Measurements from ENCODE around the gene DEXI.

Gene DEXI

GRCh38 chr16:10942352-10943063 is at the start of gene DEXI:
TSS of gene DEXI (minus strand) at chr16:10942468. CDS start at chr16:10942005, 463 bp downstream.
- peak; percentile 95 for DNase-seq

DNA sequence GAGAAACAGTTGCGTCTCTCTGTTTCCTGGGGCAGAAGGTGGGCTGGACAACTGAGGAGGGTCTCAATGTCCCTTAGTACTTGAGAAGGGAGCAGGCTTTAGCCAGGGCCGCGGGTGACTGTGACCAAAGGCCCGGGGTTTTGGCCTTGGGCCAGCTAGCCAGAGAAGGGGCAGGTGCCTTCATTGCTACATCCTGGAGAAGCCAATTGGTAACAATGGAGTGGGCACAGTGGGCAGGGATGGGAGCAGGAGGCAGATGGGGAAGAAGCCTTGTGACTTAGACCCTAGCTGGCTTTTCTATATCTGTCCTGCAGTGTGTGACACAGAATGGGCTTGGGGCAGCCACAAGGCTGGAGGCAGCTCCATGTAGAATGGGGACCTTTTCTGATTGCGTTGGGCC is 48.1 kb upstream of the DEXI start:
- no peak for DNase-seq

DNA sequence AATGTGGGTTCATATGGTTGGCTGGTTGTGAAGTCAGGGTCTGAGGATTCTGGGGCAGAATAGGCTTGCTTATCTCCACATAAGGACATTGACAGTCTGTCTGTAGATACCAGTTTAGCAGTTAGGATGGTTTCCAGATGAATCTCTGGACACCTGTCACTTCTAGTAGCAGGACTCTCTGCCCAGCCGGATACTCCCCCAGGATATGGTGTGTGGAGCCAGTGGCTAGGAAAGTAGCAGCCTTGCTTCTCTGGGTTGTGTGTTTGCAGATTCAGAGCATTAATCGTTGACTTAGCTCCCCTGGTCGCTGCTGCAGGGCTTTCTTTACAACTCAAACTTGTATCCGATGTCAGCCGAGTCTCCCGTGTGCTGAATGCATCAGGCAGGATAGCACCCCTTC is 47.3 kb upstream of the DEXI start:
- DNase-seq, result no peak

DNA sequence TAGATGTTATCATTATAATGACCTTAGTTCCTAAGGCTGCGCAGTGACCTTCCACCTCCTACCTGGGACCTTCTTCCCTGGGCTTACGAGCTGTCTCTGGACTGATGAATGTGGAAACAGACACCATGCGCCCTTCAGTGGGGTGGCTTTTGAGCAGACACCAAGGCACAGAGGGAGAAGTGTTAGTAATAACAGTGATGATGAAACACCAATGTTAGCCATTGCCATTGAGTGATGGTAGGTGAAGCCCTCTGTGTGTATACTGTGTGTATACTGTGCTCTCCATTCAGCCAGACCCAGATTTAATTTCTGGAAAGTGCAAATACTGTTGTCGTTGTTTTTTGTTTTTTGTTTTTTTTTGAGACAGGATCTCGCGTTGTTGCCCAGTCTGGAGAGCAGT is 46.6 kb upstream of the DEXI start:
- DNase-seq, result no peak

GRCh38 chr16:10988164-10988803 is 46.0 kb upstream of the DEXI start:
- DNase-seq, result peak; percentile 74

- DNase-seq, result no peak
Measured at GRCh38 chr16:10987361-10988163, 45.3 kb upstream of the DEXI start.

GRCh38 chr16:10984509-10984908 is 42.2 kb upstream of the DEXI start:
- no peak for DNase-seq

DNA sequence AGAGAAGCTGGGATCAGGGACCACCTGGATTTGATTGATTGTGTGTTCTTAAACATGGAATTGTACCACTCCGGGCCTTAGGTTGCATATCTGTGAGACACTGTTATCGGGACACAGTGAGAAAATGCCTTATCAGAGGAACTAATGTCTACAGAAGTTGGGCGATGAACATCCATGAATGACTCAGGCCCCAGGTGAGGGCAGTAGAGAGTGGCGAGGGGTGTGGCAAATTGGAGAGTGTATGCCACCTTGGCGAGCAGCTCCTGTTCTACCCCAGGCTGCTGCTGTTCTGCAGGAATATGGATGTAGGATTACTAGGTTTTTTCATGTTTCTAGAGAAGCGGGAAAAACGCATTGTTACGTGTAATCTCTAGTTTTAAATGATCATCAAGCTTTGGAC is 40.9 kb upstream of the DEXI start:
- peak; percentile 35 for DNase-seq

GRCh38 chr16:10982465-10983150 is 40.3 kb upstream of the DEXI start:
- no peak for DNase-seq

DNA sequence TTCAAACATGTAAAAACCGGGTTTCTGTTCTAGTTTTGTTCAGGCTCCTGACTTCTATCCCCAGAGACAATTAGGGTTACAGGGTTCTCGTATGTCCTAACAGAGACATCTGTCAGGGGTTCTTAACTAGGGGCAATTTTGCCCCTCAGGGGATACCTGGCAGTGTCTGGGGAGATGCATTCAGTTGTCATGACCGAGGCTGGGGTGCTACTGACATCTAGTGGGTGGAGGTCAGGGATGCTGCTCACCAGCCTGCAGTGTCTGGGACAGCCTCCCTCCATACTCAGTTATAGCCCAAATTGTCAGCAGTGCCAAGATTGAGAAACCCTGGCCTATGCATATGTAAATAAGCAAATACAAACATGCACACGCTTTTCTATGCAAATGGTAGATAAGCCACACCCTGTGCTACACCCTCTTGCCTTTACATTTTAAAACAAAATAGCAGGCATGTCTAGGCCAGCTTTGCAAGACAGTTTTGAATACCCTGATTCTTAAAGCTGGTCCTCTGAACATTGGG is 39.5 kb upstream of the DEXI start:
- DNase-seq, result peak; percentile 43

GRCh38 chr16:10980813-10981212 is 38.5 kb upstream of the DEXI start:
- no peak for DNase-seq

DNA sequence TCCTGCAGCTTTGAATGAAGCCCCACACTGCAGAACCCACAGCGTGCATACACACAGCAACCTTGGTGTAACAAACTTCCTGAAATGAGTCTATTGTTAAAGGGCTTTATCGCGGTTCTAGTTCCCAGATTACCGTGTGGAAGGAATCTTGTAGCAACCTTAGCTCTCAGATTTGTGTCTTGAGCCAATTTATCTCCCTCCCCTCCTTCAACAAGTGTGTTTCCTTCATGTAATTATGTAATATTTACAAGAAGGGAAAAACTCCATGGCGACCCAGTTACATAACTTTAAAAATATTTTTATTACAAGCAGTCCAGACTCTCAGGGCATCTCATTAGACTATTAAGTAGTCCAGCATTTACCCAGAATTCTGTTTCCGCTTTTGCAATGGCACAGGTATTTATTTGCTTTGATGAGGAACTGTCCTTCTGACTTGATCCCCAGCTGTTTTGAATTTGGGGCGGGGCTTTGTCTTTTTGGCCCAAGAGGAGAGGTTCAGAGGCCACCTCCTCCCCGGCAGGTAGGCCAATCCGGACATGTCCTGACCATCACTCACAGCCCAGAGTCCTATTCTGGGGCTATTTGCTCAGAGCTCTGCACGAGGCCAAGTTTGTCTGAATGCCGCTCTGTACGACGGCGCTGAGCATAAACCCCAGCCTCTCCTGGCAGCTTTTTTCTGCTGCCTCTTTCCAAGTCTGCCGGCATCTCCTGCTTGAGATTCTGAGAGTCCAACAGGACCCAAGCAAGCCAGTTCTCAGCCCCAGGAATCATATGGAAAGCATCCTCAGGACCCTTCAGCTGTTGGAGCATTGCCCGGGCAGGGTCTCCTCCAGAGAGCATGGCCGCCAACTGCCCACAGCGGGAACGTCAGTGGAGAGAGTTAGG is 37.7 kb upstream of the DEXI start:
- no peak for DNase-seq

DNA sequence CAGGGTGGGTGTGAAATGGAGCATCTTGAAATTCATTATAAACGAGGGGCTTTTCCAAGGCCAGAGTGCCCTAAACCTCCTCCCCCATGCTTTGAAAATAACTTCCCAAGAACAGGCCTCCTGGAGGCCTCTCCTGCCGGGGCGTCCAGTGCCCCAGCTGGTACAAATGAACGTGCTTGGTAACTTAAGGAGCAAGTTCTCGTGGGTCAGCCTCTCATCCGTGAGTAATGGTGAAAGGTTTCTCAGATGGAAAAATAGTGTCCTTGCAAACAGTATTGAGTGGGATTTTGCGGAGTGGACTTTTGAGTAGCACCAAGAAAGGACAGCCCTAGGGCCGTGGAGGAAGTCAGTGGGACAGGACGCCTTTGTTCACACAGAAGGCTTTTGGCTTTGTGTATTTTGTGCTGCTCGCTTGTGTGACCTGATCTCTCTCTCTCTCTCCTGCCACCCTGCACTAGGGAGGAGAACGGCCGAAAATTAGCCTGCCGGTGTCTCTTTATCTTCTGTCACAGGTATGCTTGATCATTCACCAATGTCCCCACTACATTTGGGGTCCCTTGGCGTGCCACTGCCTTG is 36.7 kb upstream of the DEXI start:
- DNase-seq, result no peak

GRCh38 chr16:10978124-10978523 is 35.9 kb upstream of the DEXI start:
- no peak for DNase-seq

GRCh38 chr16:10976634-10977033 is 34.4 kb upstream of the DEXI start:
- DNase-seq, result no peak

GRCh38 chr16:10972819-10973464 is 30.7 kb upstream of the DEXI start:
- no peak for DNase-seq

- no peak for DNase-seq
Measured at GRCh38 chr16:10972108-10972818, 30.0 kb upstream of the DEXI start.

DNA sequence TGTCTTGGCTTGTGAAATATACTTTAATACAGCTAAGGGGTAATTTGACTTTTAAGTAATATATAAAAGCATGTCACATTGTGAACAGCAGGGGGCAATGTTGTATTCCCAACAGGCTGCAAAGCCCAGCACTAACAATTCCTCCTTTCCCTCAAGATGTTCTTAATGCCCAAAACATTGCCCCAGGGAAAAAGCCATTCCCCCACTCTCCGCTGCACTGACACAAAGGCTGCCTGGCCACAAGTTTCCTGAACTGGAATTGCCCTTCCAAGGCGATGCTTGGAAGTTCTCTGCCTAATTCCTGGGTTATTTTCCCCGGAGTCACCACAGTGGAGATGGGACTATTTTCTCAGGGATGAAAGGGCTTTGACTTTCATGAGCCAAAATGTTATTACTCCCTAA is 29.3 kb upstream of the DEXI start:
- DNase-seq, result no peak

DNA sequence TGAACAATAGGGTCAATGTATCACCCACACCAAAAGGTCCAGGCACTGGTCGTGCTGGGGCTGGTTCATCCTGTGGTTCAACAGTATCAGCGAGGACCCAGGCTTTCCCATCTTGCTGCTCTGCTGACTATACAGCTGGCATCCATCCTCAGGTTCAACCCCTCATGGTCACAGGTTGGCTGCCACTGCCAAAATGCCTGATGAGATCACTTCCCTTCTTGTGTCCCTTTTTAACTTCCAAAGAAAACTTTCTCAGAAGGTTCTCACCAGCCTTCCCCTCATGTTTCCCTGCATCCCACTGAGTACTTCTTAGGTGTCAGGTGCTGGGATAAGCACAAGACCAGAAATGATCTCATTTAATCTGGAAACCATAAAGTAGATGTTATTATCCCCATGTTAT is 27.8 kb upstream of the DEXI start:
- no peak for DNase-seq

DNA sequence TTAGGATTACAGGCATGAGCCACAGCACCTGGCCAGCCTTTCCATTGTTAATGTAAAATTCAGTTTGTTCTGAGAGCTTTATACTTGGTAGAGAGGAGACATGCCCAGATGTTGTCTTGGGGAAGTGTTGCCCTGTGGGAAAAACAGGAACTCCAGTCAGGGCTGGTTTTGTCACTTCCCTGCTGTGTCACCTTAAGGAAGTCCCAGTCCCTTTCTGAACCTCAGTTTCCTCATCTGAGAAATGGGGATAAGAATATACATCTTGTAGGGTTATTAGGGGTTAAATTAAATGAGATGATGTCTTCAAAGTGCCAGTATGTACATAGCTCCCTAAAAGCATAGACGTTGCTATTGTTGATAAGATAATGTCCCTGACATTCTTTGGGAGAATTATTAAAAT is 27.3 kb upstream of the DEXI start:
- DNase-seq, result no peak
